Measurements from ENCODE around the gene C4orf50. TPM values are rescaled to one million over a fixed set of nuclear protein-coding genes. Genes with fewer than 3 reads are reported as not detected.

The C4orf50 gene
- total and polyA plus RNA-seq, 2 of the 13 experiments (the other 11 are each of a cell fraction or from before 2014, with no cell fraction given): not detected

MicroRNAs within 50 kb of the gene (microRNA counts, 767-probe panel; counts per million panel counts)
- not detected for microRNA hsa-miR-378d

Small RNA genes lying within 50 kb of the gene (microRNA-seq; reads per million reads assigned to microRNA genes)
- gene MIR378D1: not detected

Small RNA genes lying within 50 kb of the gene (small RNA-seq; reads per million reads assigned to genes)
- 0 to 0.33 (median 0) reads per million in 3 experiments for gene MIR378D1 (ENCODE audit: insufficient read depth in 2 of 3, insufficient read length in 3 of 3, low read depth in 2 of 3, low replicate concordance in 1 of 3)

Other genes starting within 250 kb of the C4orf50 start
- not detected in 2 replicates for gene CRMP1, start 125.3 kb downstream of the C4orf50 start, total RNA-seq (2016; rRNA removed; fragmentation: Illumina TruSeq; extraction: Trizol)
- not detected in 2 replicates for gene CRMP1, start 125.3 kb downstream of the C4orf50 start, polyA plus RNA-seq (2011; rRNA removed)
- gene JAKMIP1, start 182.1 kb upstream of the C4orf50 start, total RNA-seq (2016; rRNA removed; fragmentation: Illumina TruSeq; extraction: Trizol): not detected in 2 replicates
- gene JAKMIP1, start 182.1 kb upstream of the C4orf50 start, polyA plus RNA-seq (2011; rRNA removed): not detected in 2 replicates

Data from HepG2 (cell line).